Activated T-cell treated with anti-CD3 and anti-CD28 coated beads, Interleukin-2, amount 50 U/mL, for 24 hours (primary cell): ENCODE data around the gene KDM6A.
"Not testable (repeated sequence)": the region's sequence is repeated elsewhere in the genome, so short reads cannot be mapped to it uniquely, and the experiment has no call there.

Experiments used
- DNase-seq: peaks from one replicate; pipeline ENCODE4 v3.0.0-alpha.2; 2020
- H3K27ac Mint-ChIP-seq: 2 replicates; pipeline ENCODE4 v1.8.0; 2020; ENCODE audit warnings: mild to moderate bottlenecking, mixed read lengths
- H3K27me3 Mint-ChIP-seq: 2 replicates; pipeline ENCODE4 v1.8.0; 2020; ENCODE audit warnings: mixed read lengths
- H3K36me3 Mint-ChIP-seq: 2 replicates; pipeline ENCODE4 v1.8.0; 2020; ENCODE audit warnings: low read depth, mixed read lengths
- H3K4me1 Mint-ChIP-seq: 2 replicates; pipeline ENCODE4 v1.8.0; 2020; ENCODE audit warnings: low read depth, mixed read lengths
- H3K4me3 Mint-ChIP-seq: 2 replicates; pipeline ENCODE4 v1.8.0; 2020; ENCODE audit warnings: mild to moderate bottlenecking, moderate library complexity, mixed read lengths
- H3K9me3 Mint-ChIP-seq: 2 replicates; pipeline ENCODE4 v1.8.0; 2020; ENCODE audit warnings: mixed read lengths

The KDM6A gene

DNA sequence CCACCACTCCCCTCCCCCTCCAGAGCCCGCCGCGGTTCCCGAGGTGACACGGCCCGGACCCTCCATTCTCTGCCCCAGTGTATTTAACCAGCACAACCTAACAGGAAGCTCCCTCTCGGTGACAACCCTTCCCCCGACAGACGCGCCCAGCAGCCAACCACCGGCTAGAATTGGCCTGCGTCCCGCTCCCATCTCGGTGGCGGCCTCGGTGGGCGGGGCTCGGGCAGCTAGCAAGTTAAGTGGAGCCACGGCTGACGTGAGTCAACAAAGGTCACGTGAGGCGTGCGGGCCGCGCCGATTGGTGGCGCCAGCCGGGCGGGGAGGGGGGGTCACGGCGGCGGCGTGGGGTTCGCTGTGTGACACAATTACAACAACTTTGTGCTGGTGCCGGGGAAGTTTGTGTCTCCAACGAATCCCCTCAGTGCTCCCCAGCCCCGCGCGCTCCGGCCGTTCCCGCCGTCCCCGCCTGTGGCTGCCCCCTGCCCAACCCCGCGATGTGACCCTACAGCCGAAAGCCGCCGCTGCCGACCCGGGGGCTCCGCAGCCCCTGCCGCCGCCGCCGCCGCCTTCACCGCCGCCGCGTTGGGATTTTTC is at the start of gene KDM6A:
KDM6A (plus strand) TSS at position 368 of the 594 bp plus-strand sequence. CDS start 364 bp downstream, outside the sequence.
- peak; percentile 99 for DNase-seq
- Mint-ChIP-seq H3K9me3 (no peaks in the 10 kb centered on the region), H3K27ac (peak within 1 kb of the TSS; percentile 99), H3K4me3 (peak within 1 kb of the TSS; percentile 97), H3K27me3 (no peaks in the 10 kb centered on the region), H3K36me3 (peaks cover 19% of the 10 kb centered on the region), H3K4me1 (peaks cover 35% of the 10 kb centered on the region)

GRCh38 chrX:44823193-44823592 is 49.8 kb upstream of the KDM6A start:
- H3K36me3 Mint-ChIP-seq, H3K27ac Mint-ChIP-seq: not testable (repeated sequence)

DNA sequence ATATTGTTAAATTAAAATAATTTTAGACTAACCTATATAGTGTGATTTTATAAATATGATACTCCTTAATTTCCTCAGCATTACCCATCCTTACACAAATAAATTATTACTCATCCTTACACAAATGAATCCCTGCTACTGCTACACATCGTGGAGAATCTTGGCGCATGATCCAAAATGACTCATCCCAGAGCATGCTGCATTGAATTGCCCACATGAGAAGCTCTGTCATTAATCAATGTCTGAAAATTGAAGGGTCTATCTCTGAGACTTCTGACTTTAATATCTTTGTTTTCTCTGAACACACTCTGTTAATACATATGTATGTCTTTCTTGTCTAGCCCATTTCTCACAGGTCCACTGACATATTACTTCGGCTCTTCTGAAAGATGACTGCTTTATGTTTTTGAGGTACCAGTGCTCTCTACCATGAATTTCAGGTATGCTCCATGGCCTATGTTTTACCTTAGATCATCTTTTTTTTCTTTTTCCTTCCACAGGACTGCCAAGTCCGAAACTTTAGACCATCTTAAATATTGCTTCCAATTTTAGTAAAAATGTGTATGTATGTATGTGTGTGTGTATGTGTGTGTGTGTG is 44.9 kb upstream of the KDM6A start:
- Mint-ChIP-seq H3K27ac (no peak overlapping the region), H3K4me1 (no peaks in the 10 kb centered on the region), H3K36me3 (no peaks in the 10 kb centered on the region), H3K27me3 (peaks cover 3% of the 10 kb centered on the region), H3K9me3 (no peaks in the 10 kb centered on the region), H3K4me3 (no peak overlapping the region)
- DNase-seq: no peak

More at GRCh38 chrX:44823193-44823592, 49.8 kb upstream of the KDM6A start:
- H3K4me3 Mint-ChIP-seq, DNase-seq, H3K27me3 Mint-ChIP-seq, H3K4me1 Mint-ChIP-seq, H3K9me3 Mint-ChIP-seq: not testable (repeated sequence)

GRCh38 chrX:44829832-44830231 is 43.2 kb upstream of the KDM6A start:
- Mint-ChIP-seq H3K27ac (no peak overlapping the region), H3K4me3 (no peak overlapping the region), H3K4me1 (no peaks in the 10 kb centered on the region), H3K9me3 (no peaks in the 10 kb centered on the region), H3K27me3 (peaks cover 6% of the 10 kb centered on the region), H3K36me3 (no peaks in the 10 kb centered on the region)
- no peak for DNase-seq

DNA sequence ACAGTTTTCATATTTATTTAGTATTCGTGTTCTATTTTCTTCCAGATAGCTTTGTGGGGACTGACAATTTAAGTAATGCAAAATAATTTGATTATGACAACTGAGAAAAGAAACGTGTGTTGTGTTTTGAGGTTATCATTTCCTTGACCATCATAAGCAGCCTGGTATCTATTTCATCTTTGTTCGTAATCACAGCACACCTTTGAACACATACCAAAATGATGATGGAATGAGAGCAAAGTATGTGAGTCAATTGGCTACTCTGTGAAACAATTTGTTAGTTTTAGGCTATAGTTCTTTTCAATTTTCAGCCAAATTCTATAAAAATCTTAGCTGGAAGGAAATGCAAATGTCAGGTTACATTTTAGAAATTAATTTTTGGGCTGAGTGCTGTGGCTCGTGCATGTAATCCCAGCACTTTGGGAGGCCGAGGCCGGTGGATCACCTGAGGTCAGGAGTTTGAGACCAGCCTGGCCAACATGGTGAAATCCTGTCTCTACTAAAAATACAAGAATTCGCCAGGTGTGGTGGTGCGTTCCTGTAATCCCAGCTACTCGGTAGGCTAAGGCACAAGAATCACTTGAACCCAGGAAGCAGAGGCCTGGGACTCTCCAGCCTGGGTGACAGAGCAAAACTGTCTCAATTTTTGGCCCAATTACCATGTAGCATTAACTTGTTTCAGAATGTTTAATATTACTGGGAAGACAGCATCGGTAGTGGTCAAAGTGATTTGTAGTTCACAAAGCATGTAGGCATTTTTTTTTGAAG is 30.3 kb upstream of the KDM6A start:
- Mint-ChIP-seq H3K9me3 (no peaks in the 10 kb centered on the region), H3K27me3 (peaks cover 4% of the 10 kb centered on the region), H3K36me3 (no peaks in the 10 kb centered on the region), H3K27ac (no peak overlapping the region), H3K4me1 (no peaks in the 10 kb centered on the region), H3K4me3 (no peak overlapping the region)
- no peak for DNase-seq

DNA sequence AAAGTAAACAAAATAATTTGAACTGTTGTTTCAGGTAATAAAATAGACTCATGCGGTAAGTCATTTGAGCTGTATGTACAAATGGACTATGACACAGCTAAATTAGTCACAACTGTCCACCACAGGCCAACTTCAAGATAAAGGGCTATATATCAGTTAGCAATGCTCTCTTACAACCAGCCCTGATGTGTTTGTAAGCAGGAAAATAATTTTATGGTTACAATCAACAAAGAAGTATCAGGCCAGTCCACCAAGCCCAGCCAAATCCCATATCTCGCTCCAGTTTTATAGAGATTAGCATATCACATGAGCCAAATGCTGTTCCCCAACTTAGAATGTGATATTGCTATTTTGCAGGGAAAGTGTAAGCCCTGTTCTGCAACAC is 29.7 kb upstream of the KDM6A start:
- Mint-ChIP-seq H3K27me3 (peaks cover 2% of the 10 kb centered on the region), H3K36me3 (no peaks in the 10 kb centered on the region), H3K9me3 (no peaks in the 10 kb centered on the region), H3K4me3 (no peak overlapping the region), H3K27ac (no peak overlapping the region), H3K4me1 (no peaks in the 10 kb centered on the region)
- DNase-seq: no peak

- Mint-ChIP-seq H3K9me3 (no peaks in the 10 kb centered on the region), H3K4me1 (no peaks in the 10 kb centered on the region), H3K27me3 (no peaks in the 10 kb centered on the region), H3K27ac (no peak within 1 kb of the TSS), H3K4me3 (no peak within 1 kb of the TSS), H3K36me3 (no peaks in the 10 kb centered on the region)
- no peak for DNase-seq
Observed at GRCh38 chrX:44843753-44844152, 29.2 kb upstream of the KDM6A start, which contains the start of gene DUSP21. Gene DUSP21 (plus strand): TSS chrX:44844021. CDS start chrX:44844133, 112 bp downstream.

DNA sequence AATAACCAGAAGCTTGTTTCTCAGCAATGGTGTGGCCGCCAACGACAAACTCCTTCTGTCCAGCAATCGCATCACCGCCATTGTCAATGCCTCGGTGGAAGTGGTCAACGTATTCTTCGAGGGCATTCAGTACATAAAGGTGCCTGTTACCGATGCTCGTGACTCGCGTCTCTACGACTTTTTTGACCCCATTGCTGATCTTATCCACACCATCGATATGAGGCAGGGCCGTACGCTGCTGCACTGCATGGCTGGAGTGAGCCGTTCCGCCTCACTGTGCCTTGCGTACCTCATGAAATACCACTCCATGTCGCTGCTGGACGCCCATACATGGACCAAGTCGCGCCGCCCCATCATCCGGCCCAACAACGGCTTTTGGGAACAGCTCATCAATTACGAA is 28.8 kb upstream of the KDM6A start:
- H3K4me3 Mint-ChIP-seq: no peak overlapping the region
- H3K27me3 Mint-ChIP-seq: no peaks in the 10 kb centered on the region
- no peak overlapping the region for H3K27ac Mint-ChIP-seq
- DNase-seq: no peak
- H3K4me1 Mint-ChIP-seq: no peaks in the 10 kb centered on the region
- no peaks in the 10 kb centered on the region for H3K9me3 Mint-ChIP-seq
- H3K36me3 Mint-ChIP-seq: no peaks in the 10 kb centered on the region

GRCh38 chrX:44850891-44851290 is 22.1 kb upstream of the KDM6A start:
- not testable (repeated sequence) for H3K4me1 Mint-ChIP-seq, H3K27me3 Mint-ChIP-seq, H3K4me3 Mint-ChIP-seq, H3K9me3 Mint-ChIP-seq, H3K36me3 Mint-ChIP-seq, H3K27ac Mint-ChIP-seq, DNase-seq

- peaks cover 17% of the 10 kb centered on the region for H3K36me3 Mint-ChIP-seq
- no peak for DNase-seq
Observed at GRCh38 chrX:44871114-44871645, 1.8 kb upstream of the KDM6A start.

DNA sequence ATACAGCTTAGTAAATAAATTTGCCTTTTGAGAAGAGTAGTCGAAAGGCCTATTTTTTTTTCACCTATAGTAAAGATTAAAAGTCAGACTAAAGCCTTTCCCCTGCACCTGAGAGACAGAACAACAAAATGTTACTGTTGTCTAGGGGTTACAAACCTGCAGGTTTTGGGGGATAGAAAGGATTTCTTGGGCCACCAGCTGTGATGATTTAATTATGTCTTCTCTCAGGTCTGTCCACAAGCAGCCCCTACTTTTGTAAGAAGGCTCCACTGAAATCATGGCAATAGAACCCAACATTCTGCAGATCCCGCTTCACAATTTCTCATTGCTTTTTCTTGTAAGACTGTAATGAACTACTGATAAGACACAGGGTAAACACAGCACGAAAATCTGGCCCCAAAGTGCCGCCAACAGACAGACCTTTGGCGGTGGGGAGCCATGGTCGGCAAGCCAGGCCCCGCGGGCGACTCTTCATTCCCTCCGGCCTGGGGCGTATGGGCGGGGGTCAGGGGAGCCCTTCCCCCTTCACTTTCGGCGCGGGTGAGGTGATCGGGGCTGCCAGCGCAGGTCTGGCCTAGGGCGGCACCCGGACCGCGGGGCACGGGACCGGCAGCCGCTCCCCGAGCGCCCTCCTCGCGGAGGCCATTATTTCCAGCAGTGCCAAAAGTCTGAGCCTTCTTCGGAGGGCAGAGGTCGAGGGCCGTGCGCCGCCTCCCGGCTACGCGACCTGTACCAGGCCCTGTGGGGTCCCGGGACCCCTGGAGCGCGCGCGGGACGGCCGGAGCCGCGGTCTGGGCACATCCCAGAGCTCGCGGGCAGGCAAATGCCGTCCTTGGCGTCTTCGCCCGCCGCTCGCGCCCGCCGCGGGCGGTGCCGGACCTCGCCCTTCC is 812 bp upstream of the KDM6A start:
- Mint-ChIP-seq H3K36me3 (peaks cover 19% of the 10 kb centered on the region), H3K4me3 (peak overlapping the region; percentile 97), H3K27me3 (no peaks in the 10 kb centered on the region), H3K9me3 (no peaks in the 10 kb centered on the region), H3K27ac (peak overlapping the region; percentile 99), H3K4me1 (peaks cover 31% of the 10 kb centered on the region)
- no peak for DNase-seq

More at GRCh38 chrX:44871114-44871645, 1.8 kb upstream of the KDM6A start:
- Mint-ChIP-seq H3K27ac (peak overlapping the region; percentile 61), H3K4me1 (peaks cover 24% of the 10 kb centered on the region), H3K4me3 (peak overlapping the region; percentile 97), H3K27me3 (no peaks in the 10 kb centered on the region), H3K9me3 (no peaks in the 10 kb centered on the region)

DNA sequence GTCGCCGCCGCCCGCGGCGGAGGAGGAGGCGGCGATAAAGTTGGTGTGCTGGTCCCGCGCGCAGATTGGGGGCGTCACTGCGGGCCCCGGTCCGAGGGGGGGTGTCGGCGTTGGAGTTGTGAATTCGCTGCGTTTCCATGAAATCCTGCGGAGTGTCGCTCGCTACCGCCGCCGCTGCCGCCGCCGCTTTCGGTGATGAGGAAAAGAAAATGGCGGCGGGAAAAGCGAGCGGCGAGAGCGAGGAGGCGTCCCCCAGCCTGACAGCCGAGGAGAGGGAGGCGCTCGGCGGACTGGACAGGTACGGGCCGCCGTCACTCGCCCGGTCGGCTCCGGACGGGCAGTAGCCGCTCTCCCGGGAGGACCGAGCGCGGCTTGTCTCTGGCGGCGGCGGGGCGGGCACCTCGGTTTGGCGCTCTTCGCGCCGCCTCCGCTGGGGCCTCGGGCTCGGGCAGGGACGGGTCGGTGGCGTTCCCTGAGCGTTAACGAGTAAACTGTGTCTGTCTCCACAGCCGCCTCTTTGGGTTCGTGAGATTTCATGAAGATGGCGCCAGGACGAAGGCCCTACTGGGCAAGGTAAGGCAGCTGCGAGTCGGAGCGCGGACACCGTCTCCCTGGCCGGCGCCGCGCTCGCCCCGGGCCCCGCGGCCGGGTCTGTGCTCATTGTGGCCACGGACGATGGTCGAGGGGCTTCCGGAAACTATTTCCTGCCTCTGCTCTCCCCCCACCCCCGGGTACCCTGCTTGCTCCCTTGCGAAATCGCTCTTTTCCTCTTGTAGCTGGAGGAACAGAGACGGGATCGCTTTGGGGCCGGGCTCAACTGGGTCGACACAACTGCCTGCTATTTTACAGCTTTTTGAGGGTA is 658 bp downstream of the KDM6A start:
- H3K27ac Mint-ChIP-seq: peak overlapping the region; percentile 99
- H3K4me1 Mint-ChIP-seq: peaks cover 41% of the 10 kb centered on the region
- H3K36me3 Mint-ChIP-seq: peaks cover 19% of the 10 kb centered on the region
- no peaks in the 10 kb centered on the region for H3K9me3 Mint-ChIP-seq
- H3K4me3 Mint-ChIP-seq: peak overlapping the region; percentile 97
- no peaks in the 10 kb centered on the region for H3K27me3 Mint-ChIP-seq
- peak; percentile 79 for DNase-seq

DNA sequence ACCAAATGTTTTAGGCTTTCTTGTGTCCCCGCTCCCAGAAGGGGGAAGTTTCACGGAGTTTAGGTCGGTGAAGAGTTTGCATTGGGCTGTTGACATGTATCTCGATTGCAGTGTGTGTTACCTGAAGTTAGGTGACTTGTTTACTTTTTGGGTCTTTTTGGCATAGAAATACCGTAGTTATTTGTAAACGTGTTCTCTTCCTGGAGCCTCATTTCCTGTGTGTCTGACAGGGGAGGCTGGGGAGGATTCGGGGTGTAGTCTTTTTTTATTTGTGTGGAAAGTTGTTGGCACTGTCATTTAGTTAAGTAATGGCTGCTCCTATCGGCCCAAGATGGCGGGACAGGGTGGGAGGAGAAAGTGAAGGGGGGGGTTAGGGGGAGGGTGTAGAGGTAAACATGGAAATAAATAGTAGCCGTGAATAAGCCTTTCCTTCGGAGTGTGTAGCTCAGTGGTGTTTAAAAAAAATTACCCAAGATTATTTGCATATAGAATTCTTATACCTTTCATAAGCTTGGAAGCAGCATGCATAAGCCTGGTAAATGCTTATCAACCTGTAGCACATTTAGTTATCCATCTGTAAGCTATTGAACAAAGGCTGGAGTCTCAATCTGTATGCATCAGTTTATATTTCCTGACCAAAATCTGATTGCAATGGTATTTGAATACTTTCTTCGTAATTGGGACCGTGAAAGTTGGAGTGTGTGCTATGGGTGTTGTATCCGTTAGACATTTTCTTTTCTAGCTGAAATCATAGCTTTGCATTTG is 1.6 kb downstream of the KDM6A start:
- H3K9me3 Mint-ChIP-seq: no peaks in the 10 kb centered on the region
- H3K36me3 Mint-ChIP-seq: peaks cover 21% of the 10 kb centered on the region
- peaks cover 48% of the 10 kb centered on the region for H3K4me1 Mint-ChIP-seq
- H3K27ac Mint-ChIP-seq: peak overlapping the region; percentile 99
- H3K27me3 Mint-ChIP-seq: no peaks in the 10 kb centered on the region
- peak; percentile 57 for DNase-seq
- H3K4me3 Mint-ChIP-seq: peak overlapping the region; percentile 97
